Left forelimb (tissue), 1 donor: Measurements from ENCODE around the gene ZNF532.
"Not testable (repeated sequence)": the region's sequence is repeated elsewhere in the genome, so short reads cannot be mapped to it uniquely, and the experiment has no call there.

Experiments
- DNase-seq: peaks from one replicate; pipeline ENCODE4 v3.0.0-alpha.2; 2018; ENCODE audit warnings: low spot score

Gene ZNF532

DNA sequence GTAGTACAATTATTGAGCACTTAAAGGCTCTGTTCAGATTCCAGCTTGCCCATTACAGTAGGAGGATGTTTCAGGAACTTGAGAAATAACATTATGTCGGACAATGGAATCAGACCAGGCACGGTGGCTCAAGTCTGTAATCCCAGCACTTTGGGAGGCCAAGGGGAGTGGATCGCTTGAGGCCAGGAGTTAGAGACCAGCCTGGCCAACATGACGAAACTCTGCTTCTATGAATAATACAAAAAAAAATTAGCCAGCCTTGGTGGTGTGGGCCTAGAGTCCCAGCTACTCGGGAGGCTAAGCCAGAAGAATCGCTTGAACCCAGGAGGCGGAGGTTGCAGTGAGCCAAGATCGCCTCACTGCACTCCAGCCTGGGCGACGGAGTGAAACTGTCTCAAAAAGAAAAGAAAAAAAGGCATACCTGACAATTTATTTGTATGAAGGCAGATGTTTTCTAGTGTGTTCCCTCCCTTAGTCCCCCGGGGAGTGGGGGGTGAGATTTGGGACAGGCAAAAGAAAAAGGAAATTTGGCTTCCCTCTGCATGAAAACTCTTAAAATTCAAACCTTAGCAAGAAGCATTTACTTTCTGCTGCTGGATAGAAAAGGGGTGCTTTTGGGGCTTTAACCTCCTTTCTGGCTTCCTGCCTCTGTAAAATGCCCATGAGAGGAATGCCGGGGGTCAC lies 13.7 kb upstream of the ZNF532 start:
- DNase-seq: no peak

- DNase-seq: no peak
Measured at GRCh38 chr18:58851856-58852255, 12.8 kb upstream of the ZNF532 start.

GRCh38 chr18:58852629-58853028 lies 12.0 kb upstream of the ZNF532 start:
- no peak for DNase-seq

DNA sequence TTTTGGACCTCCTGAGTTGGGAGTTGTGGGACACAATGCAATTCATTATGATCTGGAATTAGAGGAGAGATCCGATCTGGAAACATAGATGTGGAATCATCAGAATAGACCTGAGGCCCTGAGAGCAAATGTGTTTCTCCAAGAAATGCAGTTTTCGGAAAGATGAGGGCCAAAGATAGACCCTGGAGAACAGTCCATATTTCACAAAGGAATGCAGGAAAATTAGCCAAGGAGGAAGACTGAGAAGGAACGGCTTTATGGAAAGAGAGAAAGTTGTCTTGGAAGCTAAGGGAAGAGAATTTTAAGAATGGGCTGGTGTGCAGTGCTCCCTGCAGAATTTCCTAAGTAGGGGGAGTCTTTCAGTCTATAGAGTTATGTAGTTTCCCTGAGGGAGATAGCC lies 11.1 kb upstream of the ZNF532 start:
- DNase-seq: no peak

GRCh38 chr18:58855521-58855920 lies 9.2 kb upstream of the ZNF532 start:
- not testable (repeated sequence) for DNase-seq

- DNase-seq: no peak
Measured at GRCh38 chr18:58856881-58857280, 7.8 kb upstream of the ZNF532 start.

- no peak for DNase-seq
Measured at GRCh38 chr18:58858591-58859468, 5.8 kb upstream of the ZNF532 start.

DNA sequence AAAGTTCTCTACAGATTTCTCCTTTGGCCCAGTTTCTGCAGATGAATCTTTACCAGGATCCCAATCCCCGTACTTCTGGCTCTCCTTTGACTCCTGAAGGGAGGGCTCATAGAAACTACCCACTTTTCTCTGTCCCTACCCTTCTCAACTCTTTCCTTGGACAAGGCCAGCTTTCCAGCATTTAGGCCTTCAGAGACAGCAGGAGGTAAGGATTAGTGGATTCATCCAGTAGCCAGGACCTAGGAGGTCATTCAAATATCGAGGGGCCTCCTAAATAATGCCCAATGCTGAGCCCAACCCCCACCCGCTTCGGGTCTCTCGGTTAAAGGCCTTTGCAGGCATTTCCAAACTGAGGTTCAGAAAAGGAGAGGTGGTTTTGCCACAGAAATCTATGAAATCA lies 4.8 kb upstream of the ZNF532 start:
- no peak for DNase-seq

- no peak for DNase-seq
Measured at GRCh38 chr18:58860747-58861231, 3.9 kb upstream of the ZNF532 start.

DNA sequence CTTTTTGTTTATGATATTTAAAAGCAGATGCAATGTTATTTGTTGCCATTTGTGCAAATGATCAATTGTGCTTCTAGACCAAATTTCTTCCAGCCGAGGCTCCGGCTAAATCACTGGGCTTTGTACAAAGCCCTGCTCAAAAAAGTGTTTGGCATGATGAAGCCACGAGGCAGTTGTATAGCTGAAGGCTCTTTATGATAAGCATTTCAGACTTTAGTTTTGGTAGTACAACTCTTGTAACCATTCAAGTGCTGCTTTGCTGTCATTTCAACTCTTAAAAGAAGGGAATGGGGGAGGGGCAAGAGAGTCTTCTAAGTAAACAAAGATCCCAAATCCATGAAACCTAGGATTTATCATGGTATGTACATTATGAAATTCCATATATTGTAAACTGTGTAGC lies 3.3 kb upstream of the ZNF532 start:
- DNase-seq: no peak

DNA sequence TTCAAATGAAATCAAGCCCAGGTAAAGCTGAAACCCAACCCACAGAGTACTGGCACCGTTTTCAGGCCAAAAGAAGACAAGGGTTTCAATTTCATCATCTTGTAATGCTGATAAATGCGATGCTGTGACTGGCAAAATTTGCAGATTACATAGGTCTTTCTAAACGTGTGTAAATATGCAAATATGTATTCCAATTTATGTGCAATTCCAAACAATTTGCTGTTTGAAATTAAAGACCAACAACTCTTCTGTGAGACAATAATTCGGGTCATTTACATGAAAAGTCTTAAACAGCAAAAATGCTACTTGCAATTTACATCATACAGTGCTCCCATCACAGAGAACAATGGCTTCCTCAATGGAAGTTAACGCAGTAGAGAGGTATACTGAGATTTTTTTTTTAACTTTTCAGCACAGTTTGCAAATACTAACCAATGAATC lies 2.8 kb upstream of the ZNF532 start:
- DNase-seq: no peak

DNA sequence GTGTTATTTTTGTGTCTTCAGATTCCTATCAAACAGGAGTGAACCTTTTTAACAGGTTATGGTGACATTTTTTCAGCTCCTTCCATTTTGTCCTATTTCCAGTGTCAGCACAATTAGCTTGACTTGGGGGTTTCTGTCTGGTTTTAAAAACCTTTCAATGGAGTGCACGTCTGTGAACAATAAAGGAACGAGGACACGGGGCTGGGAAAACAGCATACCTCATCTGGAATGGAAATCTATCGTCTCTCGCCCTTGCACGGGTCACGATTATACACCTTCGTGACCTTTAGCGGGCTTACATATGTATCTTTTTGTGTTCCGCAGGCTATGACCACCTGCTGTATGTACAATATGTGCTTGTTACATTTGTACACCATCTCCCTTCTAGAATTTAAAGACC lies 2.3 kb upstream of the ZNF532 start:
- no peak for DNase-seq

DNA sequence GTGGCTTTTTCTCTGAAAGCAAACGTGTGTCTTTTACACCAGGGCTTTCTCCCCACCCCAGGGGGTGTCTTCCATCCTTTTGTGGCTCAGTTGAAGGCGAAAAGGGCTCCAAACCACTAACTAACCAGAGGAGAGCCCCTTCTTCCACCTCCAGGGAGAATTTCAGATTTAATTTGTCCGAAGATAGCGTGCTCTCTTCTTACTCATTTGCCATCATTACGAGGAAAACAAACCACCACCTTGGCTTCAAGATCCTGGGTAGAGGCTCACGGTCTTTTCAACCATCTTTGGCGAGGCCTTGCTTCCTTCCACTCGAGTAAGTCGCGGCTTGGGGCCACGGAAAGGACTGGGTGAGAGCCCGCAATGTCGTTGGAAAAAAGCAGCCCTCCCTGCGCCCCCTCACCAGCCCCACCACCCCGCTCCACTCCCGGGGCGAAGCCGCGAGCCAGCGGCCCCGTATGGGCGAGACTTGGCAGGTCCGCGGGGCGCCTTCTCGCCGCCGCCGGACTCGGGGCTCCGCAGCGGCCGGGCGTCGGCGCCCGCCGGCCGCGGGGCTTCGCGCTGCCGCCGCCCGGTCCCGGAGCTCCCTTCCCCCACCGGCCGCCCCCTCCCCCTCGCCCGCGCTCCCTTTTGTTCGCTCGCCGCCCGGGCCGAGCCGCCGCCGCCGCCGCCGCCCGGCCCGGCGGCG lies 1.7 kb upstream of the ZNF532 start:
- DNase-seq: peak; percentile 77

DNA sequence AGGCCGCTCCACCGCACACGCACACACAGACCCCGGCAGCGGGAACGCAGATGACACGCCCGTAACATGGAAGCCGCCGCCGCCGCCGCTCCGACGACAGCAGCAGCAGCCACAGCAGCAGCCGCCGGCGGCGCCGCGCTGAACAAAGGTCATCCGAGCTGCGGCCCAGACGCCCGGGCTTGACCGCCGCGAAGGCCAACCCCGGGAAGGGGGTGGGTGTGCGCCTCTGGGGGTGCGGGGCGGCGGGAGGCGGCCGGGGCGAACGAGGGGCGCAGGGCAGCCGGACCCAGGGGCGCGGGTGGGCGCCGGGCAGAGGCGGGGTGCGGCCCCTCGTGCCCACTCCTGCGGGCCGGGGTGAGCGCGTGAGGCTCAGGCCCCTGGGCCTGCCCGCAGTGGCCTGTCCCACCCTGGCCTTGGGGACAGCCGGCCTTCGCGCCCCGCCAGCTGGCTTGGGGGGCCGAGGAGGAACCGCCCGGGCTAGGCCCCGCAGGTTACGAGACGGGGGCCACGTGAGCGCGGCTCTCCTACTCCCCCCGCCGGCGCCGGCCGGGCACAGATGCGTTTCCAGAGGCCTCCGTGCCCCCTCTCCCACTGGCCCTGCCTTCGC lies 1.0 kb upstream of the ZNF532 start:
- DNase-seq: peak; percentile 76

DNA sequence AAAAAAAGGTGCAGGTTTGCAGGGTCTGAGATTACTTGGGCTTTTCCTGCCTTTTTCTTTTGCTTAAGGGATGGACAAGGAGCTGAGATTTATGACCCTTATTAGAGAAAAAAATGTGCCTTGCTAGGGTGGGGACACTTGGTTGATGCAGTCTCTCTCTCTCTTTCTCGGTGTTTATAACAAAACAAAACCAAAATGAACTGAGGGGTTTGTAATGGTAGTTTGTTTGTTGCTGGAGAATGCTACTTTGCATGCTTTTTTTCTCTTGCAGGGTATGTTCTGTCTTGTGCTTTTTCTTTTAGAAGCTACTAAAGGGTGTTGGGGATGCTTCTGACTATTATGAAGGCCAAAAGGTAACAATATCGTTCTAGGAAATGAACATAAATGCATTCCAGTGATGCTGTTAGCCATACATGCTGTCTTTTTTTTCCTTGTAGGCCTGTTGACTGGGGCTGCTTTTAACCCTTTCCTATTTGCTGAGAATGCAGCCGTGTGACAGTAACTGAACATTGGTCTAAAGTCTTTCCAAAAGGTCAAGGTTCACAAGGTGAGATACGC lies 435 bp downstream of the ZNF532 start:
- no peak for DNase-seq

- DNase-seq: no peak
Measured at GRCh38 chr18:58865701-58866065, 1.0 kb downstream of the ZNF532 start.

- DNase-seq: no peak
Measured at GRCh38 chr18:58866066-58866772, 1.5 kb downstream of the ZNF532 start.

- no peak for DNase-seq
Measured at GRCh38 chr18:58866773-58867150, 2.1 kb downstream of the ZNF532 start.

DNA sequence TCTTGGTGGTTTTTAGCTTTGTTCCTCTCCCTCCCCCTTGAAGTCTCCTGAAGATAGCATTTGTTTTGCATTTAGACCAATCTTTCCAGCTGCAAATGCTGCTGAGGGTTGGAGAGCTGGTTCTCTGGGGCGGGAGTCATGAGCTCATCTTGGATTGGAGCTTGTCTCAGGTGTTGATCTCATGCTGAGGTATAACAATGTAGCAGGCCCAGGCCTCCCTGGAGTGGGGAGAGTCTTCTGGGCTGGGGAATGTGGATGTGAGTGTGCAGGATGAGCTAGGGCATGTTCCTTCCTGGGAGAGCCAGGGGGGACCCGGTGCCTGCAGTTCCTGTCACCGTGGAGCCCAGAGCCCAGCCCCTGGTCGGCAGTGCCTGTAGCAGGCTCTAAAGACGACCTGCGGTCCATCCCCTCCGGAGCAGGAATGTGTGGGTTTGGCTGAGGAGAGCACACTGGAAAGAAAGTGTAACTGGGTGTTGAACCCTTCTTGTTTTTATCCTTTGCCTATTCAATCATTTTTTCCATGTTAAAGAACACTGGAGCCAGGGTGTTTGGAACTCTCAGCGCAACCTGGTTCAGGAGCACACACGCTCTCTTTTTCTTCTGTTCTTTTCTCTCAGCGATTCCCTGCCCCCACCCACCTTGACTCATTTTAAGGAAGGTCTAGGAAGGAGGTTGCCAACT lies 2.7 kb downstream of the ZNF532 start:
- no peak for DNase-seq

DNA sequence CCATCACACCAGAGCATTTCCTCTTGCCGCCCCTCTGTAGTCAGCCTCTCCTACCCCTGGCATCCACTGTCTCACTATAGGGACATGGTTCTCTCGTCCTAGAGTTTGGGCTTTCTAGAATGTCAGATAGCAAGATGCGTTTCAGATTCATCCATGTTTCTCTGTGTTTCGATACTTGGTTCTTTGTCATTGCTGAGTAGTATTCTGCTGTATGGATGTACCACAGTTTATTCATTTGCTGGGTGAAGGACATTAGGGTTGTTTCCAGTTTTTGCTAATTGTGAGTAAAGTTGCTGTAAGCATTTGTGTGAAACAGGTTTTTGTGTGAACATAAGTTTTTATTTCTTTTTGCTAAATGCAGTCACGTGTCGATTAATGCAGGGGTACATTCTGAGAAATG lies 3.8 kb downstream of the ZNF532 start:
- no peak for DNase-seq

DNA sequence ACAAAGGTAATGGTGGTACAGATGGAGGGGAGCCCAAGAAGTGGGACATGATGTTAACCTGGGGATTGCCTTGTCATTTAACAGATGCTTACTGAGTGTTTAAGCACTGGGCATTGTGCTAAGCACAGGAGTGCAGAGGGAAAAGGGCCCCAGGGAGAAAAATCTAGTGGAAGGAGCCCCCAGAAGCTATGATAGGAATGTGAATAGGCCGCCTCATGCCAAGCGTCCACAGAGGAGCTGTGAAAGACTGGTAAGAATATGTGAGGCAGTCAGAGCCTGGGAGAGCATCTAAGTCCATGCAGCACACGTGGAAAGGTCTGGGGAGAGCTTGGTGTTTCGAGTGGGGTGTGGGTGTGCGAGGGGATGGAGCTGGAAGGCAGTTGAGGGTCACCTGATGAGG lies 5.5 kb downstream of the ZNF532 start:
- no peak for DNase-seq
